ENCODE measurements around the gene GOLIM4.

The GOLIM4 gene

GRCh38 chr3:167978486-167978885, 117.2 kb downstream of the GOLIM4 start:
- no peak for DNase-seq

- DNase-seq: peak; percentile 84 to 94
Measured at GRCh38 chr3:167978071-167978470, 117.7 kb downstream of the GOLIM4 start.

GRCh38 chr3:167976516-167977361, 119.0 kb downstream of the GOLIM4 start:
- peak in 1 of 2 experiments; percentile 21 for DNase-seq

- no peak for DNase-seq
Measured at GRCh38 chr3:167973901-167974300, 121.8 kb downstream of the GOLIM4 start.

- no peak for DNase-seq
Measured at GRCh38 chr3:167973046-167973445, 122.7 kb downstream of the GOLIM4 start.

GRCh38 chr3:167972502-167972901, 123.2 kb downstream of the GOLIM4 start:
- no peak for DNase-seq

- DNase-seq: no peak
Measured at GRCh38 chr3:167969548-167969947, 126.2 kb downstream of the GOLIM4 start.

- DNase-seq: no peak
Measured at GRCh38 chr3:167967257-167968036, 128.3 kb downstream of the GOLIM4 start.
